Stimulated activated memory B cell treated with anti-CD40 and anti-IgM and Interleukin-4, amounts not matched to agents 10 μg/mL and 1 μg/mL and 100 μg/mL, for 72 hours (primary cell): ENCODE measurements around the gene RAB27B.

Experiments
- ATAC-seq: fragments of 150-1000 bp; cut with Tn5 transposase; 2 replicates; pipeline ENCODE4 v1.10.0; 2021
- H3K27ac Mint-ChIP-seq: one replicate; pipeline ENCODE4 v1.8.0; 2022; ENCODE audit warnings: mild to moderate bottlenecking, mixed read lengths
- H3K27me3 Mint-ChIP-seq: one replicate; pipeline ENCODE4 v1.8.0; 2022; ENCODE audit warnings: mixed read lengths
- H3K36me3 Mint-ChIP-seq: one replicate; pipeline ENCODE4 v1.8.0; 2022; ENCODE audit warnings: mixed read lengths
- H3K4me1 Mint-ChIP-seq: one replicate; pipeline ENCODE4 v1.8.0; 2022; ENCODE audit warnings: mixed read lengths
- H3K4me3 Mint-ChIP-seq: one replicate; pipeline ENCODE4 v1.8.0; 2022; ENCODE audit warnings: mild to moderate bottlenecking, moderate library complexity, mixed read lengths
- H3K9me3 Mint-ChIP-seq: one replicate; pipeline ENCODE4 v1.8.0; 2022; ENCODE audit warnings: mixed read lengths

The RAB27B gene

DNA sequence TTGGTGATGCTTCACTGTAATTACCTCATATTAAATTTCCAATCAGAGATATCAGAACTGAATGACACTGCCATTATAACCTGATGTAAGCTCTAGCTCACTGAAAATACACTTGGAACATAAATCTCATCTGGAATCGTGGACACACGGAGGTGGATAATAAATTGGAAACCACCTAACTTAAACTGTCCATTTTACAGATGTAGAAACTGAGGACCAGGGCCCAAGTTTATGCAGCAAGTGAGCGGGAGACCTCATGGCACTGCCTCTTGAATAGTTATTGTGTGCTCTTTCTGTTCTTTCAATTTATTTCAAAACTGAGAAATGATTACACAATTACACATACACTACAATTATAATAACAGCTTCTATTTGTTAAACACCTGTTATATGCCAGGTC is 110.2 kb downstream of the RAB27B start:
- no peak overlapping the region for H3K4me3 Mint-ChIP-seq
- no peaks in the 10 kb centered on the region for H3K27me3 Mint-ChIP-seq
- no peaks in the 10 kb centered on the region for H3K9me3 Mint-ChIP-seq
- no peak overlapping the region for H3K27ac Mint-ChIP-seq
- H3K4me1 Mint-ChIP-seq: no peaks in the 10 kb centered on the region
- no peak for ATAC-seq
- H3K36me3 Mint-ChIP-seq: no peaks in the 10 kb centered on the region

DNA sequence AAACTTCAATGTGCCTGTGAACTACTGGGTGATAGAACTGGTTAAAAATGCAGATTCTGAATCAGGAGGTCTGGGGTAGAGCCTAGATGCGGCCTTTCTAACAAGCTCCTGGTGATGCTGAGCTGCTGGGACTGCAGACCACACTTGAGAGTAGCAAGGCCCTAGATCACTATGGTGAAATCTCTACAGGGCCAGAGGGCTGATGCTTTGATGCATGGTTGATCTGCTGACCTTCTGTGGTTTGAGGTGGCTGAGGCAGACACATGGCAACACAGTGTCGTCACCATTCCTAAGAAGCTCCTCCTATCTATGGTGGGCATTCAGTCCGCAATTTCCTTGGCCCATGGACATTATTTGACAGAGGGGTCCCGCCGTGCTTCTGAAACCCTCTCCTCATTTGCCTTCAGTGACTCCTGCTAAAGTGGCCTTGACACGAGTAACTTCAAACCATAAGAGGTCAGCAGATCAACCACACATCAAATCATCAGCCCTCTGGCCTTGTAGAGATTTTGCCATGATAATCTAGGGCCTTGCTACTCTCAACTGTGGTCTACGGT is 111.2 kb downstream of the RAB27B start:
- ATAC-seq: peak; percentile 50
- H3K27me3 Mint-ChIP-seq: no peaks in the 10 kb centered on the region
- H3K9me3 Mint-ChIP-seq: no peaks in the 10 kb centered on the region
- H3K36me3 Mint-ChIP-seq: no peaks in the 10 kb centered on the region
- H3K4me1 Mint-ChIP-seq: no peaks in the 10 kb centered on the region
- no peak overlapping the region for H3K4me3 Mint-ChIP-seq
- no peak overlapping the region for H3K27ac Mint-ChIP-seq

- Mint-ChIP-seq H3K9me3 (no peaks in the 10 kb centered on the region), H3K36me3 (no peaks in the 10 kb centered on the region), H3K27ac (no peak overlapping the region), H3K4me1 (peaks cover 15% of the 10 kb centered on the region), H3K27me3 (no peaks in the 10 kb centered on the region), H3K4me3 (no peak overlapping the region)
- no peak for ATAC-seq
These were observed 113.9 kb downstream of the RAB27B start for GRCh38 chr18:54942144-54942543.

- Mint-ChIP-seq H3K4me3 (no peak overlapping the region), H3K9me3 (no peaks in the 10 kb centered on the region)
- no peak for ATAC-seq
These were observed 114.3 kb downstream of the RAB27B start for GRCh38 chr18:54942569-54942968.

More at GRCh38 chr18:54942569-54942968, 114.3 kb downstream of the RAB27B start:
- Mint-ChIP-seq H3K36me3 (no peaks in the 10 kb centered on the region), H3K4me1 (peaks cover 15% of the 10 kb centered on the region), H3K27me3 (no peaks in the 10 kb centered on the region), H3K27ac (no peak overlapping the region)
